B cell (primary cell): ENCODE data around the gene TTC28. TPM values are rescaled to one million over a fixed set of nuclear protein-coding genes. Genes with fewer than 3 reads are reported as not detected.

Source experiments
- ATAC-seq: fragments of 200-7000 bp; cut with Tn5 transposase; one replicate; pipeline ENCODE4 v1.10.0; 2021; ENCODE audit warnings: low read depth, mild to moderate bottlenecking, moderate number of reproducible peaks, moderate library complexity
- CTCF ChIA-PET: fragments of 350-600 bp; sonication (Branson Sonifier 250); formaldehyde crosslinking; loops from one replicate; lab custom pipeline; 2021; ENCODE audit warnings: antibody characterized with exemption, inconsistent platforms; lab: Charles Lee
- POLR2A ChIA-PET: fragments of 350-600 bp; sonication (Branson Sonifier 250); formaldehyde crosslinking; loops from one replicate; lab custom pipeline; 2021; ENCODE audit warnings: antibody characterized with exemption; lab: Charles Lee
- DNase-seq: peaks from one replicate; pipeline ENCODE4 v3.0.0; 2013
- H2AFZ ChIP-seq: 2 replicates; pipeline ENCODE4 v1.6.1; 2012; ENCODE audit warnings: mild to moderate bottlenecking, low read depth, low read length; ENCODE audit not compliant: insufficient read depth, poor library complexity, severe bottlenecking
- H3K27ac ChIP-seq, 2 donors: 1 replicate in 1 of 2; 2 replicates in 1 of 2; pipeline ENCODE4 v1.5.1; 2012 to 2013; ENCODE audit warnings: low read length in 2 of 2, mild to moderate bottlenecking in 2 of 2, moderate library complexity in 1 of 2
- H3K27me3 ChIP-seq, 4 experiments: fragments of 200-600 bp in 1 of 4; sonication (generic) in 1 of 4; replicated peaks in 1 of 4; 1 replicate in 2 of 4; 2 replicates in 2 of 4; pipeline versions ENCODE4 v1.6.1 to v1.7.0; 2013 to 2016; ENCODE audit warnings: low read length in 3 of 4, mild to moderate bottlenecking in 2 of 4, mixed read lengths in 1 of 4, moderate library complexity in 1 of 4; ENCODE audit not compliant: insufficient read depth in 4 of 4, control insufficient read depth in 3 of 4; ENCODE audit errors: control extremely low read depth in 1 of 4
- H3K36me3 ChIP-seq, 2 experiments: replicated peaks in 1 of 2; 1 replicate in 1 of 2; 2 replicates in 1 of 2; pipeline versions ENCODE4 v1.6.1 to v1.7.1; 2013; ENCODE audit warnings: low read length in 1 of 2; ENCODE audit not compliant: insufficient read depth in 2 of 2, control insufficient read depth in 1 of 2; ENCODE audit errors: control extremely low read depth in 1 of 2, extremely low read depth in 1 of 2
- H3K4me1 ChIP-seq, 2 donors: fragments of 200-600 bp in 1 of 2; sonication (generic) in 1 of 2; 1 replicate in 1 of 2; 2 replicates in 1 of 2; pipeline versions ENCODE4 v1.5.1 to v1.6.1; 2013 to 2017; ENCODE audit warnings: low read length in 2 of 2; ENCODE audit not compliant: control insufficient read depth in 2 of 2, insufficient read depth in 2 of 2
- H3K4me2 ChIP-seq: replicated peaks from 2 replicates; pipeline ENCODE3; 2012; ENCODE audit warnings: mild to moderate bottlenecking, low read depth, low read length; ENCODE audit not compliant: poor library complexity, severe bottlenecking
- H3K4me3 ChIP-seq, 5 experiments: fragments of 200-600 bp in 1 of 5; sonication (generic) in 1 of 5; 1 replicate in 3 of 5; 2 replicates in 2 of 5; pipeline versions ENCODE4 v1.5.1 to v1.7.0; 2011 to 2016; ENCODE audit warnings: low read length in 4 of 5, mild to moderate bottlenecking in 4 of 5, low read depth in 2 of 5, control low read depth in 1 of 5, moderate library complexity in 1 of 5; ENCODE audit not compliant: insufficient read depth in 1 of 5; ENCODE audit errors: control extremely low read depth in 1 of 5, extremely low read depth in 1 of 5
- H3K79me2 ChIP-seq: fragments of 200-600 bp; sonication (generic); one replicate; pipeline ENCODE4 v1.6.0; 2016; ENCODE audit warnings: low read length; ENCODE audit not compliant: control insufficient read depth, insufficient read depth
- H3K9ac ChIP-seq: fragments of 200-600 bp; sonication (generic); 2 replicates; pipeline ENCODE4 v1.6.1; 2017; ENCODE audit warnings: mild to moderate bottlenecking, low read length, moderate library complexity
- H3K9me3 ChIP-seq, 3 donors: one replicate each; pipeline versions ENCODE4 v1.6.1 to v1.7.1; 2013; ENCODE audit warnings: low read length in 2 of 3; ENCODE audit not compliant: control insufficient read depth in 2 of 3, insufficient read depth in 1 of 3; ENCODE audit errors: control extremely low read depth in 1 of 3
- H4K20me1 ChIP-seq: 2 replicates; pipeline ENCODE4 v1.6.0; 2012; ENCODE audit warnings: mild to moderate bottlenecking, low read length; ENCODE audit not compliant: insufficient read depth, control insufficient read depth, poor library complexity, severe bottlenecking
- H3K27ac Mint-ChIP-seq: one replicate; pipeline ENCODE4 v1.8.0; 2021; ENCODE audit warnings: mixed read lengths
- H3K27me3 Mint-ChIP-seq: one replicate; pipeline ENCODE4 v1.8.0; 2021; ENCODE audit warnings: mixed read lengths
- H3K4me1 Mint-ChIP-seq: one replicate; pipeline ENCODE4 v1.8.0; 2021; ENCODE audit warnings: mixed read lengths
- H3K4me3 Mint-ChIP-seq: one replicate; pipeline ENCODE4 v1.8.0; 2021; ENCODE audit warnings: mixed read lengths
- H3K9me3 Mint-ChIP-seq: one replicate; pipeline ENCODE4 v1.8.0; 2022; ENCODE audit warnings: mixed read lengths; ENCODE audit not compliant: insufficient read depth
- CTCF ChIP-seq: fragments of 200-600 bp; IDR thresholded peaks from one replicate; pipeline ENCODE4 v1.8.0; 2022; ENCODE audit warnings: antibody characterized with exemption, mild to moderate bottlenecking
- EZH2 ChIP-seq: IDR thresholded peaks from 2 replicates; pipeline ENCODE4 v1.6.1; 2012; ENCODE audit warnings: borderline replicate concordance, low read depth, mild to moderate bottlenecking, moderate library complexity, low read length; ENCODE audit not compliant: insufficient read depth, poor library complexity, severe bottlenecking
- WGBS: methylation state at CpG from one replicate; pipeline ENCODE4 v1.1.5; 2013; ENCODE audit warnings: missing lambda C conversion rate; ENCODE audit not compliant: insufficient coverage; 5-methylcytosine and 5-hydroxymethylcytosine counted together
- intact Hi-C: fragments of 100-400 bp; cut with micrococcal nuclease; formaldehyde crosslinking; loops from one replicate; pipeline ENCODE4 v1.10.0; 2022
- polyA plus RNA-seq: library from polyadenylated mRNA; depleted of rRNA; stranded (reverse); fragments of >200 nt; gene quantifications from 2 replicates; pipeline ENCODE4 v1.2.3, GENCODE V29; 2012
- total RNA-seq, 2 donors: library from RNA; stranded (reverse); fragments of 120-200 nt in 1 of 2; gene quantifications; 1 replicate in 1 of 2; 2 replicates in 1 of 2; pipeline versions ENCODE4 v1.2.3 to v1.2.4, GENCODE V29; 2013 to 2022

TTC28 gene
- total and polyA plus RNA-seq, 2 donors (not counting 1 experiment from before 2014, with no cell fraction given) = 4.5 to 7.3 TPM

DNA sequence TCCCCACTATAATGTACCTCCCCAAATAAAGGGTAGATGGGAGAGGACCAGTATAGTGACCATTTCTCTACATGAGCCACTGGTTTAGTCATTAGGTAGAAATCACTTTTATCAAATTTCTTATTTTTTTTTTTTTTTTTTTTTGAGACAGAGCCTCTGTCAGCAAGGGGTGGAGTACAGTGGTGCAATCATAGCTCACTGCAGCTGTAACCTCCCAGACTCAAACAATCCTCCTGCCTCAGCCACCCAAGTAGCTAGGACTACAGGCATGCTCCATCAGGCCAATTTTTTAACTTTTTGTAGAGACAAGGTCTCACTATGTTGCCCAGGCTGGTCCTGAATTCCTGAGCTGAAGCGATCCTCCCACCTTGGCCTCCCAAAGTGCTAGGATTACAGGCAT is 322.4 kb downstream of the TTC28 start:
- H3K4me3 Mint-ChIP-seq = no peak overlapping the region
- H3K9me3 Mint-ChIP-seq = peaks cover 3% of the 10 kb centered on the region
- Histone ChIP-seq H3K4me2 (no peak overlapping the region), H3K4me1 (no peaks in the 10 kb centered on the region), H3K9ac (no peak overlapping the region), H3K9me3 (no peaks in the 10 kb centered on the region), H3K4me3 (no peak overlapping the region), H3K36me3 (no peaks in the 10 kb centered on the region), H3K27ac (no peak overlapping the region), H4K20me1 (no peaks in the 10 kb centered on the region), H3K79me2 (no peaks in the 10 kb centered on the region), H2AFZ (no peak overlapping the region), H3K27me3 (no peaks in the 10 kb centered on the region)
- H3K27me3 Mint-ChIP-seq = peaks cover 6% of the 10 kb centered on the region
- CTCF ChIA-PET = no interaction called here
- DNase-seq (no peak), ATAC-seq (no peak)
- TF ChIP-seq CTCF = no peak
- no peak for TF ChIP-seq EZH2
- no CpG with 5 or more reads among the region's 1 CpG for WGBS
- POLR2A ChIA-PET = no interaction called here
- no peak overlapping the region for H3K27ac Mint-ChIP-seq
- H3K4me1 Mint-ChIP-seq = no peaks in the 10 kb centered on the region
- intact Hi-C loops = no loop called here

GRCh38 chr22:28351476-28351875 is 328.2 kb downstream of the TTC28 start:
- H3K9me3 Mint-ChIP-seq = no peaks in the 10 kb centered on the region
- H3K27ac Mint-ChIP-seq = no peak overlapping the region
- intact Hi-C loops = no loop called here
- H3K4me1 ChIP-seq = no peaks in the 10 kb centered on the region
- DNase-seq (no peak), ATAC-seq (no peak)
- no peaks in the 10 kb centered on the region for H3K4me1 Mint-ChIP-seq
- H3K27me3 ChIP-seq = no peaks in the 10 kb centered on the region
- WGBS = no CpG with 5 or more reads among the region's 2 CpGs
- H3K9ac ChIP-seq = no peak overlapping the region
- H3K36me3 ChIP-seq = no peaks in the 10 kb centered on the region
- peaks cover 15% of the 10 kb centered on the region for H3K27me3 Mint-ChIP-seq
- H3K4me3 Mint-ChIP-seq = no peak overlapping the region
- H3K27ac ChIP-seq = no peak overlapping the region
- POLR2A ChIA-PET = no interaction called here
- H3K9me3 ChIP-seq = no peaks in the 10 kb centered on the region
- CTCF ChIA-PET = no interaction called here
- H3K79me2 ChIP-seq = no peaks in the 10 kb centered on the region
- no peak overlapping the region for H2AFZ ChIP-seq
- no peaks in the 10 kb centered on the region for H4K20me1 ChIP-seq
- no peak overlapping the region for H3K4me3 ChIP-seq
- H3K4me2 ChIP-seq = no peak overlapping the region
- no peak for TF ChIP-seq EZH2
- TF ChIP-seq CTCF = no peak
